Activated CD4-positive, alpha-beta T cell treated with anti-CD3 and anti-CD28 coated beads, Interleukin-2, amount 50 U/mL, for 48 hours (primary cell): ENCODE measurements around the gene ACOT13.
"Not testable (repeated sequence)": the region's sequence is repeated elsewhere in the genome, so short reads cannot be mapped to it uniquely, and the experiment has no call there.

ENCODE experiments used
- DNase-seq, 2 experiments: peaks; one replicate each; pipeline ENCODE4 v3.0.0-alpha.2; 2020

The ACOT13 gene

DNA sequence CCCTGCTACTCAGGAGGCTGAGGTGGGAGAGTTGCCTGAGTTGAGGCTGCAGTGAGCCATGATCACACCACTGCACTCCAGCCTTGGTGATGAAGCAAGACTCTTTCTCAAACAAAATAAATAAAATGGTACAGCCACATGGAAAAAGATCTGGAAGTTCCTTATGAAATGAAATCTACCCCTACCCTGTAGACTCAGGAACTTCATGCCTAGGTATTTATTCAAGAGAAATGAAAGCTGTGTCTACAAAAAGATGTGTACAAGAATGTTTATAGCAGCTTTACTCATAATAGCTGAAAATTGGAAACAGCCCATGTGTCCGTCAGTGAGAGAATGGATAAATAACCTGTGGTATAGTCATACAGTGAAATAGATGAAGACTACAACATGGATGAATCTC, 67.3 kb downstream of the ACOT13 start:
- DNase-seq: no peak

DNA sequence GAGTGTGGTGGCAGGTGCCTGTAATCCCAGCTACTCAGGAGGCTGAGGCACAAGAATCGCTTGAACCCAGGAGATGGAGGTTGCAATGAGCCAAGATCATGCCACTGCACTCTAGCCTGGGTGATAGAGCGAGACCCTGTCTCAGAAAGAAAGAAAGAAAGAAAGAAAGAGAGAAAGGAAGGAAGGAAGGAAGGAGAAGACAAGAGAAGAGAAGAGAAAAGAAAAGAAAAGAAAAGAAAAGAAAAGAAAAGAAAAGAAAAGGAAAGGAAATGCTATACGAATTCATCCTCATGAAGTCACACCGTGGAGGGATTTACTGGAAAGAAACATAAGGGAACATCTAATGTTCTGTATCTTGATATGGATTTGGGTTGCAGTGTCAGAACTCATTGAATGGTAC, 67.8 kb downstream of the ACOT13 start:
- DNase-seq: not testable (repeated sequence)

DNA sequence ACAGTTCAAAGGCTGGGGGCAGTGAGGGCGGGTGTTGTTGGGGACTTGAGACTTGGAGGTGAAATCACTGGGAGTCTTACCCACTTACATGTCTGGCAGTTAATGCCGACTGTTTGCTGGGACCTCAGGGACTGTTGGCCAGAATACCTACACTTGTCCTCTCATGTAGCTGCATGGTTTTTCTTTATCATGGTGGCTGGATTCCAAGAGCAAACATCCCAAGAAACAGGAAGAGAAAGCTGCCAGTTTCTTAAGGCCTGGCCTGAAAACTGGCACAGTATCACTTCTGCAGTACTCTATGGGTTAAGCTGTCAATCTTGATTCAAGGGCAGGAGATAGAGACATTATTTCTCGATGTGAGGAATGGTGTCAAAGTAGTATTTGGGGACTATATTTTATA, 71.9 kb downstream of the ACOT13 start:
- DNase-seq: no peak

DNA sequence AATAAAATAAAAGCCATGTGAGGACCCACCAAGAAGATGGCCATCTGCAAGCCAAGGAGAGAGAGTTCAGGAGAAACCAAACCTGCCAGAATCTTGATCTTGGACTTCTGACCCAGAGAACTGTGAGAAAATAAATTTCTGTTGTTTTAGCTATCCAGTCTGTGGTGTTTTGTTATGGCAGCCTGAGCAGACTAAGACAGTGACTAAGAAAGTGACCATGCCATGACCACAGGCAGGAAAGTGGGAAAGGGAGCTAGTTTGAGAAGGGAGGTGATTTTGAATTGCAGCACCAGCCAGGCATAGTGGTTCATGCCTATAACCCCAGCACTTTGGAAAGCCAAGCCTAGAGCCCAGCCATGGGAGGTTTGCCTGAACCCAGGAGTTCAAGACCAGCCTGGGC, 74.0 kb downstream of the ACOT13 start:
- DNase-seq: no peak

DNA sequence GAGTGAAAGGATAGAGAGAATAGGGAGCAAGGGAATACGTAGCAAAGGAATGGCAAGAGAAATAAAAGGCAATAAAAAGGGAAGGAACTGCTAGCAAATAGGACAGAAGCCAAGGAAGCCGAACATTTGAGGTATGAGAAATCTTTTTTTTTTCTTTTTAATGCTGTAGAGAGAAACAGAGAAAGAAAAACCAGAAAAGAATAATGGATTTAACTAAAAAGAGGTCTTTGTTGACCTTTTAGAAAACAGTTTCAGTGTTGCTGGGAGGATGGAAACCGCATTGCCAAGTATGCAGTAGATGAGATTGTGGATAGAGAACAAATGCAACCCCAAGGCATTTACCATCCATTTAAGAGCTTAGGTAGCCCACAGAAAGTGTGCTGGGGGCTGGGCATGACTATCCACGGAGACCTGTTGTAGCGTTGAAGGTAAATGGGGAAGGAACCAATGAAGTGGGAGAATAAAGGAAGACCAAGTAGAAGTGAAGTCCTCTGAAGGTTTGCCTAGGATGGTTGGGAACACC, 75.4 kb downstream of the ACOT13 start:
- no peak for DNase-seq

DNA sequence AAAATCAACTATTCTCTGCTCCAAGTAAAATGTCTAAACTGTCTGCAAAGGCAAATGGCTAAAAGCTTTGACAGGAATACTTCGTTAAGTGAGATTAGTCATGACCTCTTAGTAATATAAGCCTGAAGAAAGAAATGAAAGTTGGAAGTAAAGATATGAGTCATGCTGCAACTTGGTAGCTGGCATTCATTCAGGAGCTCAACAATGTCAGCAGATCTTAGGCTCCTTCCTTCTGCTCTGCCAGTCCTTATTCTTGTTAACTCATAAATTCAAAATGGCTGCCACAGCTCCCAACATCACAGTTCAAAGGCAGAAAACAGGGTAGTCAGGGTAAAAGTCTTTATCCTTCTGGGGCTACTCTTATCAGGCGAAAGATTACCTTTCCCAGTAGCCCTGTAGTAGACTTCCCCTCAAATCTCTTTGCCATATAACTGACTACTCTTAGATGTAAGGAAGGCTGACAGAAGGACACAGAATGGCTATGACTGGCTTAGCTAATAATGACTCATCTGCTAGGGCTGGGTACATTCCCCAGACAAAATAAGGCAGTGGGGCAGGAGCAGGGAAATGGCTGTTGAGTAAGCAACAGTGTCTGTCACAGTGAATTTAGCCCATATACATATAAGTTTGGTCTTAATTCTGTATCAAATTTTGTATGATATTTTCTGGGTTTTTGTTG, 76.5 kb downstream of the ACOT13 start:
- DNase-seq: peak; percentile 32 to 50

DNA sequence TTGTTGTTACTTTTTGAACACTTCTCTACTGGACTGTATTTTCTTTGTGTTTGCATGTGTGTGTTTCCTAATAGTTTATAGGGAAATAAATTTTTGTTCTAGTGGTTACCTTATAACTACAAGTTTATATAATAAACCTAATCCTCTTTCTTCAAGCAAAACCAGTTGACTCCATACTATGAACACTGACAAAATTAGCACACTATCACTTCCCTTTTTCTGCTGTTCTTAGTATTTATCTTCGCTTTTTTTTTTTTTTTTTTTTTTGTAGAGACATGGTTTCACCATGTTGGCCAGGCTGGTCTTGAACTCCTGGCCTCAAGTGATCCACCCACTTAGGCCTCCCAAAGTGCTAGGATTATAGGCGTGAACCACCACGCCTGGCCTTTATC, 77.1 kb downstream of the ACOT13 start:
- no peak for DNase-seq

DNA sequence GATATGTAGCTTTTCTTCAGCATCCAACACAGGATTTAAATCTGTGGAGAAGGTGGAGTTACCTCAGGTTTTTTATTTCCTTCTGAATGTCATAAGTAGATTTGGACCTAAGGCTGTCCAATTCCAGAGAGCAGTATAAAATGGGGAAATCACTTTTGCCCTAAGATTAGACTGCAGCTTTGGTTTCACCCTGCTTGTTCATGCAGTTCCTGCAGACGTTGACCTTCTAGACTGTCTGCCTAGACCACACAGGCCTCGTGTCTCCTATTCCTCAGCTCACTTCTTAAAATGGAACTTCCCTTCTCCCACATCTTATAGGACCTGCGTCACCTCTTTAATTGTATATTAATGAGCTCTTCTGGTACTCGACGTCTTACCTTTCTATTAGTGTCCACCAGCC, 78.0 kb downstream of the ACOT13 start:
- no peak for DNase-seq

DNA sequence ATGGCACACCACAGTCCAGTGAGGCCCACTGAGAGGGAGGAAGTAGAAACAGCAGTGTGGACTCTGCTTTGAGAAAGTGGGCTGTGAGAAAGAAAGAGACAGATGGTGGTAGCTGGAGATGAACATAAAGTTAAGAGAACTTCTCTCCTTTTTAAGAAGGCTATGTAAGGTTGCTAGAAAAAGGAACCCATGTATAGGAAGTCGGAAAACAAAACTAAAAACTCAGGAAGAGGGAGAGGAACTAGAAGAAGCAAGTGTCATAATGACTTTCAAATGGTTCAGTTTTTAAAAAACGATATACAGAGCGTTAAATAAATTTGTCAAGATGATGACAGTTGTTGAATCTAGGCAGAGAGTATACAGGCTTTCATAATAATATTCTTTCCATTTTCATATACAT, 82.4 kb downstream of the ACOT13 start:
- no peak for DNase-seq

DNA sequence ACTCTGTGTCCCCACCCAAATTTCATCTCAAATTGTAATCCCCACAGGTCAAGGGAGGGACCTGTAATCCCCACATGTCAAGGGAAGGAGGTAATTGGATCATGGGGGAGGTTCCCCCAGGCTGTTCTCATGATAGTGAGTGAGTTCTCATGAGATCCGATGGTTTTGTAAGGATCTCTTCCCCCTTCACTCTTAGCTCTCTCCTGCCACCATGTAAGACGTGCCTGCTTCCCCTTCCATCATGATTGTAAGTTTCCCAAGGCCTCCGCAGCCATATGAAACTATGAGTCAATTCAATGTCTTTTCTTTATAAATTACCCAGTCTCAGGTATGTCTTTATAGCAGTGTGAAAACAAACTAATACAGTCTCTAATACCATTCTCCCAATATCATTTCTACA, 84.0 kb downstream of the ACOT13 start:
- not testable (repeated sequence) for DNase-seq

DNA sequence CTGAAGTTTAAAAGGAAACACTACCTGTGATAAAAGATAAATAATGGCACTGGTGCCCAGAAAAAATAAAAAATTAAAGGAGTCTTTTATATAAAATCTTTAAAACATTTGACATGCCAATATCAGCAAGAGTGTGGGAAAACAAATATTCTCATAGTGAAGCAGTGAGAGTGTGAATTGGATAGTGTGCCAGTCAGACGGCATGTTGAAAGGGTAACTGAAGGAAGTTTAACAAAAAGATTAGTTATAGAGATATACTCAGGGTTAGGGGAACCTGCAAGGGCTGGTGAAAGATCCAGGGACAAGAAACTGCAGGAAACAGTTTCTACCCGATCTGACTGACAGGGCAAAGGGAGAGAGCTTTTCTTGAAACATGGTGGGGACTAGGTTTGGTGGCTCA, 85.6 kb downstream of the ACOT13 start:
- DNase-seq: no peak

DNA sequence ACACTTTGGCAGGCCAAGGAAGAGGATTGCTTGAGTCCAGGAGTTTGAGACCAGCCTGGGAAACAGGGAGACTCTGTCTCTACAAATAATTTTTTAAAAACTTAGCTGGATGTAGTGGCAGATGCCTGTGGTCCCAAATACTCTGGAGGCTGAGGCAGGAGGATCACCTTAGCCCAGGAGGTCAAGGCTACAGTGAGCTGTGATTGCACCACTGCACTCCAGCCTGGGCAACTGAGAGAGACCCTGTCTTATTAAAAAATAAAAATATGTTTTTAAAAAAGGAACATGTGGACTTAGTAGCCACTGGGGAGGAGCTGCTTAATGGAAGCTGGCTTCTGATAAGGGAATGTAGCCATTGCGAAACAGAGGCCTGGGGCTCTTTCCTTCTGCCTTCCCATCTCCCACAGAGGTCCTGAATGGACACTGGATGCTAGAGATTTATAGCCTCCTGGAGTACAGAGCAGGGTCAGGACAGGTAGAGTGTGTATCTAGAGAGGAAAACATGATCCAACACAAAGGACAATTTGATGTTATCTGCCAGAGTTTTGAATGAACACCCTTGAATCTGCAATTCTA, 86.1 kb downstream of the ACOT13 start:
- no peak for DNase-seq

DNA sequence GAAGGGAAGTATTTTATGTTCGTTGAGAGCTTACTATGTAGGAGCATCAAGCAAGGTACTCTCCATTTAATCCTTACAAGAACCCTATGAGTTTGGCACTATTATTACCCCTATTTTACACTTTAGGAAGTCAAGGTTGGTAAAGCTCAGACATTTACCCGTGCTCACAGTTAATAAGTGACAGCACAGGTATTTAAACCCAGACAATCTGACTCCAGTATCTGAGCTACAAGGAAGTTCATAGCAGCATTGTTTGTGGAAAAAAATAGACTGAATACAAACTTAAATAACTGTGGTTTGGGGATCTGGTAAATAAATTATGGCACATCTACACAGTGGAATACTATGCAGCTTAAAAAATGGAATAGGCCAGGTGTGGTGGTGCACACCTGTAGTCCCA, 86.7 kb downstream of the ACOT13 start:
- DNase-seq: no peak

DNA sequence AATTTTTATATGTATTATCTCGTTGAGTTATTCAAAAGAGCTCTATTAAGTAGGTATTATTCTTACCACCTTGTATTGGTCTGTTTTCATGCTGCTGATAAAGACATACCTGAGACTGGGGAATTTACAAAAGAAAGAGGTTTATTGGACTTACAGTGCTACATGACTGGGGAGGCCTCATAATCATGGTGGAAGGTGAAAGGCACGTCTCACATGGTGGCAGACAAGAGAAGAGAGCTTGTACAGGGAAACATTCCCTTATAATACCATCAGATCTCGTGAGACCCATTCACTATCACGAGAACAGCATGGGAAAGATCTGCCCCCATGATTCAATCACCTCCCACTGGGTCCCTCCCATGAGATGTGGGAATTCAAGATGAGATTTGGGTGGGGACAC, 87.5 kb downstream of the ACOT13 start:
- not testable (repeated sequence) for DNase-seq
